Heart left ventricle (tissue), 16 donors: ENCODE data around the gene SLC6A3. TPM values are rescaled to one million over a fixed set of nuclear protein-coding genes. Genes with fewer than 3 reads are reported as not detected.
A peak's percentile ranks its signal among the peaks of the same experiment; 100 is the strongest.

ENCODE experiments used
- ATAC-seq, 4 donors: fragments of 200-7000 bp; cut with Tn5 transposase; one replicate each; pipeline ENCODE4 v1.9.1; 2020 to 2022; ENCODE audit warnings: moderate library complexity in 4 of 4, mild to moderate bottlenecking in 3 of 4, moderate number of reproducible peaks in 1 of 4
- DNase-seq, 5 donors: peaks; one replicate each; pipeline ENCODE4 v3.0.0-alpha.2; 2020
- H3K27ac ChIP-seq, 12 donors: fragments of 200-600 bp; sonication (generic) in 4 of 12; one replicate each; pipeline versions ENCODE4 v1.5.0 to v1.8.0; 2016 to 2022; ENCODE audit warnings: mild to moderate bottlenecking in 2 of 12
- H3K27me3 ChIP-seq, 9 donors: fragments of 200-600 bp; sonication (generic) in 2 of 9; one replicate each; pipeline versions ENCODE4 v1.5.1 to v1.8.0; 2016 to 2022; ENCODE audit warnings: mild to moderate bottlenecking in 3 of 9
- H3K36me3 ChIP-seq, 9 donors: fragments of 200-600 bp; sonication (generic) in 2 of 9; one replicate each; pipeline versions ENCODE4 v1.5.0 to v1.8.0; 2018 to 2022; ENCODE audit warnings: mild to moderate bottlenecking in 2 of 9
- H3K4me1 ChIP-seq, 12 donors: fragments of 200-600 bp; sonication (generic) in 4 of 12; one replicate each; pipeline versions ENCODE4 v1.5.0 to v1.8.0; 2016 to 2022; ENCODE audit warnings: mild to moderate bottlenecking in 3 of 12
- H3K4me3 ChIP-seq, 12 donors: fragments of 200-600 bp; sonication (generic) in 4 of 12; one replicate each; pipeline versions ENCODE4 v1.5.0 to v1.8.0; 2017 to 2022; ENCODE audit warnings: mild to moderate bottlenecking in 9 of 12, moderate library complexity in 4 of 12
- H3K9me3 ChIP-seq, 12 donors: fragments of 200-600 bp; sonication (generic) in 4 of 12; one replicate each; pipeline versions ENCODE4 v1.5.0 to v1.8.0; 2016 to 2022; ENCODE audit warnings: mild to moderate bottlenecking in 1 of 12
- POLR2A ChIP-seq, 2 donors: fragments of 450-650 bp; IDR thresholded peaks; one replicate each; pipeline ENCODE4 v1.6.1; 2017; ENCODE audit warnings: antibody characterized with exemption in 2 of 2, mild to moderate bottlenecking in 2 of 2, moderate library complexity in 2 of 2
- WGBS, 4 donors: extraction: QIAGEN DNeasy Blood & Tissue Kit in 2 of 4; methylation state at CpG; one replicate each; pipeline versions ENCODE4 v1.1.5 to v1.1.7; 2013 to 2018; 5-methylcytosine and 5-hydroxymethylcytosine counted together
- intact Hi-C, 10 donors: fragments of 100-400 bp; cut with DNase I; formaldehyde crosslinking; loops; one replicate each; pipeline versions ENCODE4 v1.11.1 to v1.14.2; 2022
- polyA plus RNA-seq, 2 donors: library from polyadenylated mRNA; stranded (reverse); fragments of 200-250 nt; gene quantifications; one replicate each; pipeline ENCODE4 v1.2.3, GENCODE V29; 2013
- total RNA-seq, 9 donors: library from RNA; depleted of rRNA in 2 of 9; stranded (reverse); fragments of >200 nt in 2 of 9; fragmentation: NEBNext Ultra II Directional in 3 of 9; extraction: Animal tissue kit (Norgen Biotek cat#: 25700) in 3 of 9; gene quantifications; one replicate each; pipeline versions ENCODE4 v1.1.0 to v1.2.4, GENCODE V29; 2016 to 2023
- TF ChIP-seq, protein P1 (sequence below), 12 donors: fragments of 200-600 bp; sonication (generic) in 4 of 12; IDR thresholded peaks; one replicate each; pipeline versions ENCODE4 v1.5.0 to v1.8.0; 2018 to 2022; ENCODE audit warnings: antibody characterized with exemption in 12 of 12, mild to moderate bottlenecking in 5 of 12
- donor health status: ischemic (EF 13 %, LVEDD 7.1; RV severe dilation, severe dysfunction).
- donor health status: healthy with polysubstance abuse.
- donor health status: DM: no; HTN: yes; CAD: no.
- donor health status: DM: no; HTN: no; CAD: no.
- donor health status: ischemic (EF 25% LVEDD 6.9; RV normal size, moderate dysfunction).
- donor health status: ischemic (EF 25% LVEDD 5.7; RV mildly dilated, moderate dysfunction).
- donor health status: healthy.
- donor health status: DM: yes; HTN: yes; CAD: no.
- donor health status: ischemic (EF 35%, LVEDD 5.7; RV mildly dilated, moderate dysfunction).
- donor health status: nonischemic (EF 11% LVEDD 7.7; RV severe dilation, severe dysfunction).
- donor health status: DM: yes; HTN: yes; CAD: no.
- donor health status: PGD.
- donor health status: ischemic (EF 29% LVEDD 5.4; RV normal size, mild dysfunction).
- donor health status: nonischemic (EF 23%, LVEDD 6.1; RV moderate dilation, normal function).

SLC6A3 gene
- total and polyA plus RNA-seq, 11 donors, result 0.06 to 0.29 (median 0.11) TPM; not detected in 7

DNA sequence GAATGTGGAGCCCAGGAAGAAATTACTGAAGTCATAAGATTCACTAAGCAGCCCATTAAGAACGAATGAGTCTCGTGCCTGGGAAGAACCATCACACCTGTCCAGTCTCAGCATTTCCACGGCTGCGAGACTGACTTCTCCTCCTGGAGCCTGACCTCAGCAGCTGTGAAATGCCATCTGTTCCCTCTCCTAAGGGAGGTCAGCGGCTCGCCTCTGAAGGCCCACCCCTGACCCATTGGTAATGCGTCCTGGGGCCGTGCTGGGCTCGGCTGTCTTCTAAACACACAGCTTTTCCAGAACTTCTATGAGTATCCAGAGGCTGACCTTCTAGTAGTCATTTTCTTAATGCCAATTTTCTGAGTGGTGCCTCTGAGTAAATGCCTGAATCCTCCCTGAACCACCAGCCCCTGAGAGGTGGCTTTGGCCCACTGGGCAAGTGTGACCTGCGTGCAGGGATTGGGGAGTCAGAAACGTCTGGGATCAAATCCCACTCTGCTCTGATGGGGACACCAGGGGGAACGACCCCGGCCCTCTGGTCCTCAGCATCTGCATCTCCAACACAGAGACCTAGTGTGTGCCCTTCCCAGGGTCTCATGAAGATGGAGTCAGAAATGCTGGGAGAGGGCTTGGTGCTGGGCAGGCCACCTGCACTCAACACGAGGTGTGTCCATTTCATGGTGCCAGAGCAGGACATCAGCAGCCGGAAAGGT is 5.7 kb downstream of the SLC6A3 start:
- DNase-seq, result no peak
- H3K4me1 ChIP-seq, result peaks cover 0 to 3% (median 0%) of the 10 kb centered on the region in 12 donors
- no peak overlapping the region for H3K4me3 ChIP-seq
- WGBS, 4 donors, result 74 to 83% (median 82%) methylated on average over 15 of the region's 15 CpGs
- no peak for ATAC-seq
- intact Hi-C loops, result no loop called here
- H3K27me3 ChIP-seq, result peaks cover 20 to 63% (median 36%) of the 10 kb centered on the region in 9 donors
- TF ChIP-seq POLR2A (IDR thresholded peaks at IDR 0.05), result no peak
- TF ChIP-seq, protein P1, sequence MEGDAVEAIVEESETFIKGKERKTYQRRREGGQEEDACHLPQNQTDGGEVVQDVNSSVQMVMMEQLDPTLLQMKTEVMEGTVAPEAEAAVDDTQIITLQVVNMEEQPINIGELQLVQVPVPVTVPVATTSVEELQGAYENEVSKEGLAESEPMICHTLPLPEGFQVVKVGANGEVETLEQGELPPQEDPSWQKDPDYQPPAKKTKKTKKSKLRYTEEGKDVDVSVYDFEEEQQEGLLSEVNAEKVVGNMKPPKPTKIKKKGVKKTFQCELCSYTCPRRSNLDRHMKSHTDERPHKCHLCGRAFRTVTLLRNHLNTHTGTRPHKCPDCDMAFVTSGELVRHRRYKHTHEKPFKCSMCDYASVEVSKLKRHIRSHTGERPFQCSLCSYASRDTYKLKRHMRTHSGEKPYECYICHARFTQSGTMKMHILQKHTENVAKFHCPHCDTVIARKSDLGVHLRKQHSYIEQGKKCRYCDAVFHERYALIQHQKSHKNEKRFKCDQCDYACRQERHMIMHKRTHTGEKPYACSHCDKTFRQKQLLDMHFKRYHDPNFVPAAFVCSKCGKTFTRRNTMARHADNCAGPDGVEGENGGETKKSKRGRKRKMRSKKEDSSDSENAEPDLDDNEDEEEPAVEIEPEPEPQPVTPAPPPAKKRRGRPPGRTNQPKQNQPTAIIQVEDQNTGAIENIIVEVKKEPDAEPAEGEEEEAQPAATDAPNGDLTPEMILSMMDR (IDR thresholded peaks at IDR 0.05), result no peak
- no peak overlapping the region for H3K27ac ChIP-seq
- no peaks in the 10 kb centered on the region for H3K36me3 ChIP-seq
- H3K9me3 ChIP-seq, result peaks cover 0 to 8% (median 0%) of the 10 kb centered on the region in 12 donors

DNA sequence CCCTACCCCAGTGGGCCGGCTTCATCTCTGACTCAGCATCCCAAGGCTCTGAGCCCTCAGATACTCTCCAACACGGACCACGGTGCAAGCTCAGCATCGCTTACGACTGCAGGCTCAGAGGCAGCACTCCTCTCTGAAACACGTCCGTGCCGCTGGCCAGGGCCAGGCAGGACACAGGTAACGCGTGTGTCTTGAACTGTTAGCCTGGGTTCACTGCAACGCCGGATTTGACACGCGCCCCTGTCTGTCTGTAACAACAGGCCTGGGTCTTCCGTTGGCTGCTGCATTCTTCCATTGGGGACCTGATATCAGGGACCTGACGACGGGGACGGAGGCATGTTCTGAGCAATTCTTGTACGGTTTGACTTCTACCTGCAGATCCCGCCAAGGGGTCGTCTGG is 6.4 kb downstream of the SLC6A3 start:
- Histone ChIP-seq H3K36me3 (no peaks in the 10 kb centered on the region), H3K27ac (no peak overlapping the region), H3K4me3 (no peak overlapping the region), H3K4me1 (no peaks in the 10 kb centered on the region), H3K9me3 (peaks cover 0 to 8% (median 0%) of the 10 kb centered on the region in 12 donors), H3K27me3 (peaks cover 13 to 56% (median 29%) of the 10 kb centered on the region in 9 donors)
- DNase-seq, result peak in 1 of 5 donors; percentile 14
- TF ChIP-seq POLR2A (IDR thresholded peaks at IDR 0.05), result no peak
- TF ChIP-seq, protein P1 (IDR thresholded peaks at IDR 0.05), result no peak
- 85 to 86% (median 86%) methylated on average over 21 of the region's 21 CpGs for WGBS, 4 donors
- no peak for ATAC-seq
- intact Hi-C loops, result no loop called here

DNA sequence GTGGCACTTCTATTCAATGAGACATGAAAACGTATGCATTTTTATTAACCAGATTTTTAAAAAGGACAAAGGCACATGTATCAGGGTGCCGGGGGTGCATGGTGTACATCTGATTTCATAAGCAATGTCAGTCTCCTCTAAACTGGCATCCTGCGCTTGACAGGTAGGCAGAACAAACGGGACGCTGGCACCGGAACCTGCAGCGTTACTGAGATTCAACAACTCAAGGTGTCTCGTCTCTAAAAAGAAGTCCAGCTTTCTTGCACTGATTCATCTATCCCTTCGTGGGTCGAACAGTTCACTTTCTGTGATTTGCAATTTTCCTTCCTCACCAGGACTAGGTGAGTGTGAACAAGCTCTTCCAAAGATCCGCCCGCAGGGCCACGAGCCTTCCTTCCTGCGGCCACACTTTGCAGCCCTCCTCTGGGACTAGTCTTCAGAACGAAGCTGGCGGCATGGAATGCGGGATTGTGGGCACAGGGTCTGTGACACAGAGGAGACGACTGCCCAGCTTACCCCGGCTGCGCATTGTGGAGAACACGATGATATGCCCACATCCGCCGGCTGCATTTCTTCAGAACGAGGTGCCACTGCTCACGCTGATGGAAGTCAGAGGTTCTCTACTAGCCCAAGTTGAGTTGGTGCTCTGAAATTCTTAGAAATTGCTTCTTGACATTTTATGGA is 7.2 kb downstream of the SLC6A3 start:
- TF ChIP-seq, protein P1 (IDR thresholded peaks at IDR 0.05), result no peak
- TF ChIP-seq POLR2A (IDR thresholded peaks at IDR 0.05), result no peak
- Histone ChIP-seq H3K27me3 (peaks cover 11 to 47% (median 21%) of the 10 kb centered on the region in 9 donors), H3K36me3 (no peaks in the 10 kb centered on the region), H3K4me3 (no peak overlapping the region), H3K4me1 (no peaks in the 10 kb centered on the region), H3K9me3 (peaks cover 0 to 8% (median 0%) of the 10 kb centered on the region in 12 donors), H3K27ac (no peak overlapping the region)
- DNase-seq (no peak), ATAC-seq (no peak)
- 84 to 89% (median 87%) methylated on average over 25 of the region's 25 CpGs for WGBS, 4 donors
- intact Hi-C loops, result no loop called here

DNA sequence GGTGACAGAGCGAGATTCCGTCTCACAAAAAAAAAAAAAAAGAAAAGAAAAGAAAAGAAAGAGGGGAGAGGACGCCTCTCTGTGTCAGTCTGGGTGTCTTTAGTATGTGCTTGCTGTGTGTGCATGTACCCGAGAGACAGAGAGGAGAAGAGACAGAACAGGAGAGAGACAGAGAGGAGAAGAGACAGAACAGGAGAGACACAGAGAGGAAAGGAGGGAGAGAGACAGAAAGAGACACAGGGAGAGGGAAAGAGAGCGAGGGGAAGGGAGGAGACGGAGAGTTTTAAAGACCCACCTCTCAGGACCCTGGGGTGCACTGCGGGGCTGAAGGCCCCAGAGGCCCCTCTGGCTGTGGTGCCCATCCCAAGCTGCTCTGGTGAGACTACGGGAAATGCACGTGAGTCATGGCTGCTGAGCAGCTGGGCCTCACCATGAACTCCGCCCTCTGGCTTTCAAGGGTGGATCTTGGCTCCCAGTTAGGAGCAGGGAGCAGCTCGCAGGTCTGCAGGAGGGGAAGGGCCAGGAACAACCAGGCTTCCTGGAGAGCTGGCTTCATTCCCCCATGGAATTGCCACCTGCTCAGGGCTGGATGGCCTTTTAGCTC is 7.9 kb downstream of the SLC6A3 start:
- TF ChIP-seq POLR2A (IDR thresholded peaks at IDR 0.05), result no peak
- Histone ChIP-seq H3K27me3 (peaks cover 5 to 40% (median 14%) of the 10 kb centered on the region in 9 donors), H3K4me3 (no peak overlapping the region), H3K4me1 (no peaks in the 10 kb centered on the region), H3K36me3 (no peaks in the 10 kb centered on the region), H3K27ac (no peak overlapping the region), H3K9me3 (peaks cover 0 to 8% (median 0%) of the 10 kb centered on the region in 12 donors)
- intact Hi-C loops, result no loop called here
- DNase-seq (no peak), ATAC-seq (no peak)
- WGBS, 4 donors, result 48 to 54% (median 51%) methylated on average over 11 of the region's 11 CpGs
